ENCODE data around the gene GAS2.

The GAS2 gene

GRCh38 chr11:22666325-22666687 lies at the start of gene GAS2:
Gene GAS2 (plus strand): TSS chr11:22666611. CDS start chr11:22674870, 8,259 bp downstream.
- Histone ChIP-seq H3K9ac (ENCODE audit: low read length in 2 of 2) (no peak within 1 kb of the TSS), H3K36me3 (ENCODE audit: control insufficient read depth in 2 of 2, insufficient read depth in 2 of 2, low read length in 2 of 2) (no peaks in the 10 kb centered on the region), H3K4me3 (ENCODE audit: low read length in 2 of 2) (peak within 1 kb of the TSS; percentile 57 to 59), H3K27ac (ENCODE audit: low read length) (no peak within 1 kb of the TSS), H3K9me3 (ENCODE audit: control insufficient read depth in 2 of 2, low read length in 2 of 2) (no peaks in the 10 kb centered on the region), H3K4me1 (ENCODE audit: control insufficient read depth, insufficient read depth, low read length) (peaks cover 5% of the 10 kb centered on the region), H3K27me3 (ENCODE audit: control insufficient read depth in 1 of 2, insufficient read depth in 2 of 2, low read length in 2 of 2) (peaks cover 14 to 16% of the 10 kb centered on the region in 2 donors)

GRCh38 chr11:22617868-22618267 lies 48.5 kb upstream of the GAS2 start:
- H3K4me3 ChIP-seq (ENCODE audit: low read length in 2 of 2): no peak overlapping the region
- no peak overlapping the region for H3K27ac ChIP-seq (ENCODE audit: low read length)
- no peak overlapping the region for H3K9ac ChIP-seq (ENCODE audit: low read length in 2 of 2)
- no peaks in the 10 kb centered on the region for H3K9me3 ChIP-seq (ENCODE audit: control insufficient read depth in 2 of 2, low read length in 2 of 2)
- H3K27me3 ChIP-seq (ENCODE audit: control insufficient read depth in 1 of 2, insufficient read depth in 2 of 2, low read length in 2 of 2): no peaks in the 10 kb centered on the region
- no peaks in the 10 kb centered on the region for H3K36me3 ChIP-seq (ENCODE audit: control insufficient read depth in 2 of 2, insufficient read depth in 2 of 2, low read length in 2 of 2)
- no peaks in the 10 kb centered on the region for H3K4me1 ChIP-seq (ENCODE audit: control insufficient read depth, insufficient read depth, low read length)

GRCh38 chr11:22624742-22625447 lies 41.5 kb upstream of the GAS2 start:
- Histone ChIP-seq H3K4me1 (ENCODE audit: control insufficient read depth, insufficient read depth, low read length) (peaks cover 7% of the 10 kb centered on the region), H3K27ac (ENCODE audit: low read length) (peak overlapping the region; percentile 91), H3K36me3 (ENCODE audit: control insufficient read depth in 2 of 2, insufficient read depth in 2 of 2, low read length in 2 of 2) (no peaks in the 10 kb centered on the region), H3K9ac (ENCODE audit: low read length in 2 of 2) (peak overlapping the region; percentile 84 to 94), H3K4me3 (ENCODE audit: low read length in 2 of 2) (peak overlapping the region; percentile 92 to 97), H3K9me3 (ENCODE audit: control insufficient read depth in 2 of 2, low read length in 2 of 2) (no peaks in the 10 kb centered on the region), H3K27me3 (ENCODE audit: control insufficient read depth in 1 of 2, insufficient read depth in 2 of 2, low read length in 2 of 2) (no peaks in the 10 kb centered on the region)

- H3K27me3 ChIP-seq (ENCODE audit: control insufficient read depth in 1 of 2, insufficient read depth in 2 of 2, low read length in 2 of 2): no peaks in the 10 kb centered on the region
- H3K9ac ChIP-seq (ENCODE audit: low read length in 2 of 2): peak within 1 kb of the TSS; percentile 84 to 94
- peaks cover 7% of the 10 kb centered on the region for H3K4me1 ChIP-seq (ENCODE audit: control insufficient read depth, insufficient read depth, low read length)
- H3K27ac ChIP-seq (ENCODE audit: low read length): peak within 1 kb of the TSS; percentile 91
- no peaks in the 10 kb centered on the region for H3K9me3 ChIP-seq (ENCODE audit: control insufficient read depth in 2 of 2, low read length in 2 of 2)
- no peaks in the 10 kb centered on the region for H3K36me3 ChIP-seq (ENCODE audit: control insufficient read depth in 2 of 2, insufficient read depth in 2 of 2, low read length in 2 of 2)
- peak within 1 kb of the TSS; percentile 92 to 97 for H3K4me3 ChIP-seq (ENCODE audit: low read length in 2 of 2)
These were observed 40.7 kb upstream of the GAS2 start, which contains the start of gene FANCF for GRCh38 chr11:22625448-22626287. Gene FANCF (minus strand): TSS chr11:22625823. CDS start chr11:22625810, 13 bp downstream.

- Histone ChIP-seq H3K36me3 (ENCODE audit: control insufficient read depth in 2 of 2, insufficient read depth in 2 of 2, low read length in 2 of 2) (no peaks in the 10 kb centered on the region), H3K27me3 (ENCODE audit: control insufficient read depth in 1 of 2, insufficient read depth in 2 of 2, low read length in 2 of 2) (no peaks in the 10 kb centered on the region), H3K9ac (ENCODE audit: low read length in 2 of 2) (peak overlapping the region in 1 of 2 donors; percentile 84), H3K4me3 (ENCODE audit: low read length in 2 of 2) (no peak overlapping the region), H3K9me3 (ENCODE audit: control insufficient read depth in 2 of 2, low read length in 2 of 2) (no peaks in the 10 kb centered on the region), H3K27ac (ENCODE audit: low read length) (no peak overlapping the region), H3K4me1 (ENCODE audit: control insufficient read depth, insufficient read depth, low read length) (peaks cover 7% of the 10 kb centered on the region)
These were observed 39.7 kb upstream of the GAS2 start for GRCh38 chr11:22626573-22627239.

- no peak overlapping the region for H3K27ac ChIP-seq (ENCODE audit: low read length)
- peaks cover 7% of the 10 kb centered on the region for H3K4me1 ChIP-seq (ENCODE audit: control insufficient read depth, insufficient read depth, low read length)
- no peaks in the 10 kb centered on the region for H3K36me3 ChIP-seq (ENCODE audit: control insufficient read depth in 2 of 2, insufficient read depth in 2 of 2, low read length in 2 of 2)
- no peak overlapping the region for H3K9ac ChIP-seq (ENCODE audit: low read length in 2 of 2)
- no peak overlapping the region for H3K4me3 ChIP-seq (ENCODE audit: low read length in 2 of 2)
- no peaks in the 10 kb centered on the region for H3K9me3 ChIP-seq (ENCODE audit: control insufficient read depth in 2 of 2, low read length in 2 of 2)
- H3K27me3 ChIP-seq (ENCODE audit: control insufficient read depth in 1 of 2, insufficient read depth in 2 of 2, low read length in 2 of 2): no peaks in the 10 kb centered on the region
These were observed 39.0 kb upstream of the GAS2 start for GRCh38 chr11:22627421-22627820.

- Histone ChIP-seq H3K9me3 (ENCODE audit: control insufficient read depth in 2 of 2, low read length in 2 of 2) (no peaks in the 10 kb centered on the region), H3K27me3 (ENCODE audit: control insufficient read depth in 1 of 2, insufficient read depth in 2 of 2, low read length in 2 of 2) (no peaks in the 10 kb centered on the region), H3K9ac (ENCODE audit: low read length in 2 of 2) (no peak overlapping the region), H3K4me1 (ENCODE audit: control insufficient read depth, insufficient read depth, low read length) (no peaks in the 10 kb centered on the region), H3K4me3 (ENCODE audit: low read length in 2 of 2) (no peak overlapping the region), H3K27ac (ENCODE audit: low read length) (no peak overlapping the region), H3K36me3 (ENCODE audit: control insufficient read depth in 2 of 2, insufficient read depth in 2 of 2, low read length in 2 of 2) (no peaks in the 10 kb centered on the region)
These were observed 33.0 kb upstream of the GAS2 start for GRCh38 chr11:22633354-22633902.

GRCh38 chr11:22634897-22635629 lies 31.3 kb upstream of the GAS2 start:
- H3K9me3 ChIP-seq (ENCODE audit: control insufficient read depth in 2 of 2, low read length in 2 of 2): no peaks in the 10 kb centered on the region
- no peak overlapping the region for H3K4me3 ChIP-seq (ENCODE audit: low read length in 2 of 2)
- no peak overlapping the region for H3K27ac ChIP-seq (ENCODE audit: low read length)
- H3K4me1 ChIP-seq (ENCODE audit: control insufficient read depth, insufficient read depth, low read length): no peaks in the 10 kb centered on the region
- H3K27me3 ChIP-seq (ENCODE audit: control insufficient read depth in 1 of 2, insufficient read depth in 2 of 2, low read length in 2 of 2): no peaks in the 10 kb centered on the region
- H3K36me3 ChIP-seq (ENCODE audit: control insufficient read depth in 2 of 2, insufficient read depth in 2 of 2, low read length in 2 of 2): no peaks in the 10 kb centered on the region
- H3K9ac ChIP-seq (ENCODE audit: low read length in 2 of 2): no peak overlapping the region

- Histone ChIP-seq H3K27me3 (ENCODE audit: control insufficient read depth in 1 of 2, insufficient read depth in 2 of 2, low read length in 2 of 2) (no peaks in the 10 kb centered on the region), H3K4me1 (ENCODE audit: control insufficient read depth, insufficient read depth, low read length) (no peaks in the 10 kb centered on the region), H3K27ac (ENCODE audit: low read length) (no peak overlapping the region), H3K36me3 (ENCODE audit: control insufficient read depth in 2 of 2, insufficient read depth in 2 of 2, low read length in 2 of 2) (no peaks in the 10 kb centered on the region), H3K4me3 (ENCODE audit: low read length in 2 of 2) (no peak overlapping the region), H3K9ac (ENCODE audit: low read length in 2 of 2) (no peak overlapping the region), H3K9me3 (ENCODE audit: control insufficient read depth in 2 of 2, low read length in 2 of 2) (no peaks in the 10 kb centered on the region)
These were observed 30.7 kb upstream of the GAS2 start for GRCh38 chr11:22635689-22636088.

- H3K9ac ChIP-seq (ENCODE audit: low read length in 2 of 2): no peak overlapping the region
- H3K4me3 ChIP-seq (ENCODE audit: low read length in 2 of 2): no peak overlapping the region
- no peak overlapping the region for H3K27ac ChIP-seq (ENCODE audit: low read length)
- no peaks in the 10 kb centered on the region for H3K27me3 ChIP-seq (ENCODE audit: control insufficient read depth in 1 of 2, insufficient read depth in 2 of 2, low read length in 2 of 2)
- H3K4me1 ChIP-seq (ENCODE audit: control insufficient read depth, insufficient read depth, low read length): no peaks in the 10 kb centered on the region
- H3K9me3 ChIP-seq (ENCODE audit: control insufficient read depth in 2 of 2, low read length in 2 of 2): no peaks in the 10 kb centered on the region
- no peaks in the 10 kb centered on the region for H3K36me3 ChIP-seq (ENCODE audit: control insufficient read depth in 2 of 2, insufficient read depth in 2 of 2, low read length in 2 of 2)
These were observed 25.5 kb upstream of the GAS2 start for GRCh38 chr11:22640862-22641261.
